Measurements from ENCODE around the gene PEX19.

PEX19 gene

GRCh38 chr1:160284782-160285344 is at the start of gene PEX19:
Gene PEX19 (minus strand): TSS chr1:160285133. CDS start chr1:160285124, 9 bp downstream.
- peak; percentile 92 for DNase-seq (ENCODE audit: low spot score)
- TF ChIP-seq CTCF (IDR thresholded peaks at IDR 0.05; ENCODE audit: extremely low read depth, missing control alignments) = no peak

GRCh38 chr1:160332516-160332915 is 47.6 kb upstream of the PEX19 start:
- DNase-seq (ENCODE audit: low spot score) = no peak
- no peak for TF ChIP-seq CTCF (IDR thresholded peaks at IDR 0.05; ENCODE audit: extremely low read depth, missing control alignments)

GRCh38 chr1:160330119-160330518 is 45.2 kb upstream of the PEX19 start:
- TF ChIP-seq CTCF (IDR thresholded peaks at IDR 0.05; ENCODE audit: extremely low read depth, missing control alignments) = no peak
- no peak for DNase-seq (ENCODE audit: low spot score)

GRCh38 chr1:160328184-160328583 is 43.3 kb upstream of the PEX19 start:
- no peak for TF ChIP-seq CTCF (IDR thresholded peaks at IDR 0.05; ENCODE audit: extremely low read depth, missing control alignments)
- no peak for DNase-seq (ENCODE audit: low spot score)

DNA sequence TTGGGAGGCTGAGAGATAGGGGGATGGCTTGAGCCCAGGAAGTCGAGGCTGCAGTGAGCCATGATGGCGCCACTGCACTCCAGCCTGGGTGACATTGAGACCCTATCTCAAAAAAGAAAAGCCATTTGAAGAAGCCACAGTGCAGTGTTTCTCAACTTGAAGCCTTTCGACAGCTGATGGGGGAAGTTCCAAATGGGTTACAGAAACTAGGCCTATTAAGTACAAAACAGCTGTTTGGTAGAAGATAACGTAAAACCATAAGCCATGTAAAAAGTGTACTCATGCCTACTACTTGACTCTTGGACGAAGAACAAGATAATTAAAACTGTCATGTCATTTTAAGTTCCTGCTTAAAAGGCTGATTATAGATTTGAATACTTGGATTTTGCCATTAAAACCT is 41.5 kb upstream of the PEX19 start:
- DNase-seq (ENCODE audit: low spot score) = no peak
- TF ChIP-seq CTCF (IDR thresholded peaks at IDR 0.05; ENCODE audit: extremely low read depth, missing control alignments) = no peak

DNA sequence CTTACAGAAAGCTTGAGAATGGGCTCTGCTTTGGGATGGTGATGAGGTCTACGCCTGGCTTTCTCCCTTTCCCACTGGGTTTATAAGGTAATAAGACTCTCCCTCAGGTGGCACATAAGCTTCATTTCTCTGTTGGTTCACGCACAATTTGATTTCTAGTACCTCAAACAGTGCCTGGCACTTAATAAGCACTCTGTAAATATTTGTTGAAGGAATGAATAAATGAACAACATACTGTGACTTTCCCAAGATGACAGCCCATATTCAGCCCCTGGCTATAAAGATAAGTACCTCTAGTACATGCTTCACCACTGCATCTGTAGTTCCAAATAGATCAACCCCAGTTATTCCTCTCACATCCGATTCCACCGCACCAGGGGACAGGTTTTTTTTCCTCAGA is 40.3 kb upstream of the PEX19 start:
- no peak for DNase-seq (ENCODE audit: low spot score)
- no peak for TF ChIP-seq CTCF (IDR thresholded peaks at IDR 0.05; ENCODE audit: extremely low read depth, missing control alignments)

DNA sequence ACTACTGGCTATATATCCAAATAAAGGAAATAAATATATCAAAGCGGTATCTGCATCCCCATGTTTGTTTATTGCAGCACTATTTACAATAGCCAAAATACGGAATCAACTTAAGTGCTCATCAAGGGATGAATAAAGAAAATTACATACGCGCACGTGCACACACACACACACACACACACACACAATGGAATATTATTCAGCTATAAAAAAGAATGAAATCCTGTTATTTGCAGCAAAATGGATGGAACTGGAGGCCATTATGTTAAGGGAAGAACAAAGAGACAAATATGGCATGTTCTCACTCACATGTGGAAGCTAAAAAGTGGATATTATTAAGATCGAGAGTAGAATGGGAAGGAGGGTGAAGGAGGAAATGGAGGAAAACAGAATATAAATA is 37.9 kb upstream of the PEX19 start:
- TF ChIP-seq CTCF (IDR thresholded peaks at IDR 0.05; ENCODE audit: extremely low read depth, missing control alignments) = no peak
- DNase-seq (ENCODE audit: low spot score) = no peak
